Endothelial cell (in vitro differentiated cells): ENCODE results near the gene PAPOLA. TPM values are rescaled to one million over a fixed set of nuclear protein-coding genes. Genes with fewer than 3 reads are reported as not detected.

Source experiments
- DNase-seq: peaks from one replicate; pipeline ENCODE4 v3.0.0; 2021; ENCODE audit warnings: low spot score
- H3K27ac Mint-ChIP-seq: one replicate; pipeline ENCODE4 v1.8.0; 2021; ENCODE audit warnings: mixed read lengths, inconsistent platforms; ENCODE audit not compliant: unreplicated experiment
- H3K27me3 Mint-ChIP-seq: one replicate; pipeline ENCODE4 v1.8.0; 2021; ENCODE audit warnings: mild to moderate bottlenecking, moderate library complexity, mixed read lengths, inconsistent platforms; ENCODE audit not compliant: unreplicated experiment
- H3K36me3 Mint-ChIP-seq: one replicate; pipeline ENCODE4 v1.8.0; 2021; ENCODE audit warnings: mild to moderate bottlenecking, low read depth, mixed read lengths, inconsistent platforms; ENCODE audit not compliant: unreplicated experiment
- H3K4me1 Mint-ChIP-seq: one replicate; pipeline ENCODE4 v1.8.0; 2021; ENCODE audit warnings: mild to moderate bottlenecking, mixed read lengths, inconsistent platforms; ENCODE audit not compliant: unreplicated experiment
- H3K4me3 Mint-ChIP-seq: one replicate; pipeline ENCODE4 v1.8.0; 2021; ENCODE audit warnings: mild to moderate bottlenecking, mixed read lengths, inconsistent platforms; ENCODE audit not compliant: unreplicated experiment
- H3K9me3 Mint-ChIP-seq: one replicate; pipeline ENCODE4 v1.8.0; 2021; ENCODE audit warnings: mixed read lengths, inconsistent platforms; ENCODE audit not compliant: unreplicated experiment
- total RNA-seq: library from RNA; stranded (reverse); fragmentation: NEBNext Ultra II Directional; extraction: Animal tissue kit (Norgen Biotek cat#: 25700); gene quantifications from one replicate; pipeline ENCODE4 v1.2.1, GENCODE V29; 2021; ENCODE audit not compliant: unreplicated experiment
- TF ChIP-seq, protein P1 (sequence below): fragments of 200-600 bp; sonication (generic); IDR thresholded peaks from one replicate; pipeline ENCODE4 v1.5.0; 2021; ENCODE audit warnings: antibody characterized with exemption; ENCODE audit not compliant: unreplicated experiment

PAPOLA gene
- total RNA-seq, 1 donor from 2014 or later = 161 TPM

DNA sequence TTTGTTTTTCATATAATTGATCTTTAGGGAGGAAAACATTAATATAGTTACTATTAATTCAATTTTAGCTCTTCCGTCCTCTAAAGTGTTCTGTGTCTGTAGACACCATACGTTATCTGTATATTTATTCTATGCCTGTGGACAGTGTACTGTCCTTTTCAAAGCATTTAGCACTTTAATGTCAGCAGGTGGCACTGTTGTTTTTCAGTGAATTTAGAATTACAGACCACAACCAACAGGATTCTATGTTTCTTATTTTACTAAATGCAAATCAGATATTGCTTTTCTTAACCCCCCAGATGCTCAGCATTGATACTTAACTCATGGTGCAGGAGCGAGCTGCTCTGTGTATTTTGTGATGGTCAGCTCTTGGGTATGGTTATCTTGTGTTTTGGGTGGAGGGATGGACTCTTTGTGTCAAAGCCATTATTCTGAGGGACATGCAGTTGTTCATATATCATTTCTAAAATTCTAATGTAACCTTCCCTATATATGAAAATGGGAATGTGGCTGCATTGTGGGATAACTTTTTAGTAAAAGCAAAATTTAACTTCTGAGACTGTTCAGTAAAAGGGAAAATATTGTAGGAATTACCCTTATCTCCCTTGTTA, 65.2 kb downstream of the PAPOLA start:
- TF ChIP-seq, protein P1, sequence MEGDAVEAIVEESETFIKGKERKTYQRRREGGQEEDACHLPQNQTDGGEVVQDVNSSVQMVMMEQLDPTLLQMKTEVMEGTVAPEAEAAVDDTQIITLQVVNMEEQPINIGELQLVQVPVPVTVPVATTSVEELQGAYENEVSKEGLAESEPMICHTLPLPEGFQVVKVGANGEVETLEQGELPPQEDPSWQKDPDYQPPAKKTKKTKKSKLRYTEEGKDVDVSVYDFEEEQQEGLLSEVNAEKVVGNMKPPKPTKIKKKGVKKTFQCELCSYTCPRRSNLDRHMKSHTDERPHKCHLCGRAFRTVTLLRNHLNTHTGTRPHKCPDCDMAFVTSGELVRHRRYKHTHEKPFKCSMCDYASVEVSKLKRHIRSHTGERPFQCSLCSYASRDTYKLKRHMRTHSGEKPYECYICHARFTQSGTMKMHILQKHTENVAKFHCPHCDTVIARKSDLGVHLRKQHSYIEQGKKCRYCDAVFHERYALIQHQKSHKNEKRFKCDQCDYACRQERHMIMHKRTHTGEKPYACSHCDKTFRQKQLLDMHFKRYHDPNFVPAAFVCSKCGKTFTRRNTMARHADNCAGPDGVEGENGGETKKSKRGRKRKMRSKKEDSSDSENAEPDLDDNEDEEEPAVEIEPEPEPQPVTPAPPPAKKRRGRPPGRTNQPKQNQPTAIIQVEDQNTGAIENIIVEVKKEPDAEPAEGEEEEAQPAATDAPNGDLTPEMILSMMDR = peak; percentile 42
- no peaks in the 10 kb centered on the region for H3K27me3 Mint-ChIP-seq
- no peak overlapping the region for H3K4me3 Mint-ChIP-seq
- no peak for DNase-seq
- H3K36me3 Mint-ChIP-seq = no peaks in the 10 kb centered on the region
- no peaks in the 10 kb centered on the region for H3K4me1 Mint-ChIP-seq
- H3K9me3 Mint-ChIP-seq = no peaks in the 10 kb centered on the region
- H3K27ac Mint-ChIP-seq = no peak overlapping the region

DNA sequence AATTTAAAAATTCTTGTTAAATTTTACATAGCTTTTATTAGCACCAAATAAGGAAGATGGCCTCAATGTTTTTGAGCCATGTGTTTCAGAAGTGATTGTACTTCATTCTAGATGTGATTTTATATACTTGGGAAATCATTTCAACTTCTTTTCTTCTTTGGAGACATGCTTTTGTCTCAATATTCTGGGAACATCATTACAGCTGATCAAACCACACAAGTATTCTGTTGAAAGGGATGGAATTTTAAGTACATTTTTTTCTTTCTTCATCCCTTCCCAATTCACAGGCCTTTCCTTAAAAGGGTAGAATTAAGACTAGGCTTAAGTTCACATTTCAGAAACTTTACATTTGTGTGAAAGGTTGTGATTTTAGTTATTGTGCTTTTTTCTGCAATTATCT, 66.4 kb downstream of the PAPOLA start:
- Mint-ChIP-seq H3K4me1 (no peaks in the 10 kb centered on the region), H3K27ac (no peak overlapping the region), H3K9me3 (no peaks in the 10 kb centered on the region), H3K4me3 (no peak overlapping the region), H3K27me3 (no peaks in the 10 kb centered on the region), H3K36me3 (peaks cover 4% of the 10 kb centered on the region)
- no peak for DNase-seq
- TF ChIP-seq, protein P1 = no peak

DNA sequence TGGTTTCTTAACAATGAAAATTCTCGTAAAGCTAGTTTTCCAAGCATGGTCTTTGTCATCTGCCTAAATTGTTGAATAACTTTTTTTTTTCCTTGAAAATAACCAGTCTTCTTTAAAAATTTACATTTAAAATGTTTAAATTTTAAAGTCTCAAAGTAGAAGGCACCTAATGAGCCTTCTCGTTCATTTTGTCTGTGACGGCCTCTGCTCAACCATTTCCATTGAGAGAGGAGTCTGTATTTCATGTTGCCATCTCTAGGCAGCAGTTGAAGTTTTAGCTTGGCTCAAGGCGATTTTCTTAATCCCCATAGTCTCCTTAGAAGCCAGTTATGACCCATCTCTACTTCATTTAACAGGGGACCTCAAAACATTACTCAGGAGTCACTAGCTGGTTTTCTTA, 69.1 kb downstream of the PAPOLA start:
- Mint-ChIP-seq H3K27ac (no peak overlapping the region), H3K36me3 (peaks cover 4% of the 10 kb centered on the region), H3K4me1 (no peaks in the 10 kb centered on the region), H3K9me3 (no peaks in the 10 kb centered on the region), H3K27me3 (peaks cover 2% of the 10 kb centered on the region), H3K4me3 (no peak overlapping the region)
- TF ChIP-seq, protein P1 = no peak
- no peak for DNase-seq

DNA sequence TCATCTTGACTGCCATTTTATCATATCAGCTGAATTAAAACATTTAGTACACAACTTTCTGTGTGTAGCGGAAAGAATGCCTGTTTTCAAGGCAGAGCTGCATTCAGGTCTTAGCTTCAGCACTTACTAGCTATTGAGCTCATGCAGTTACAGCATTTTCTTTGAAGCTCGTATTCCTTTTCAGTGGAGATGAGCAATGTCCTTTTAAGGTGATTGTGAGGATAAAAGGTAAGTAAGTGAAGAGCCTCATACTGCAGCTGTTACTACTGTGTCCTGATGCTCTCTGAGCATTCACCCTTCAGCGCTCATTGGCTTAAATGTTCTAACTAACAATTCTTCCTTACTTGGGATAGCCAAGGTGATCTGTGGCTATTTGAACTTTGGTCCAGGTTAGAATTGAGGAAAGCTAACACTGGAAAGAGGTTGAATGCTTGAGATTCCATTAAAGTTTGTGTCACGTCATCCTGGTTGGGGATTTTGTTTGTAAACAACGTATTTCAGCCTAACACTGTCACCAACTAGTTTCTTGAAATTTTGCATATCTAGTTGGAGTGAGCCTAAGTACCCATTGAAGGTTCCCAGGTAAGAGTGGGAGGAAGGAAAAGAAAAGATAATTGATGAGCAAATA, 71.4 kb downstream of the PAPOLA start:
- peaks cover 4% of the 10 kb centered on the region for H3K27me3 Mint-ChIP-seq
- peaks cover 4% of the 10 kb centered on the region for H3K36me3 Mint-ChIP-seq
- H3K27ac Mint-ChIP-seq = no peak overlapping the region
- no peak overlapping the region for H3K4me3 Mint-ChIP-seq
- DNase-seq = no peak
- H3K4me1 Mint-ChIP-seq = peaks cover 3% of the 10 kb centered on the region
- TF ChIP-seq, protein P1 = no peak
- no peaks in the 10 kb centered on the region for H3K9me3 Mint-ChIP-seq

DNA sequence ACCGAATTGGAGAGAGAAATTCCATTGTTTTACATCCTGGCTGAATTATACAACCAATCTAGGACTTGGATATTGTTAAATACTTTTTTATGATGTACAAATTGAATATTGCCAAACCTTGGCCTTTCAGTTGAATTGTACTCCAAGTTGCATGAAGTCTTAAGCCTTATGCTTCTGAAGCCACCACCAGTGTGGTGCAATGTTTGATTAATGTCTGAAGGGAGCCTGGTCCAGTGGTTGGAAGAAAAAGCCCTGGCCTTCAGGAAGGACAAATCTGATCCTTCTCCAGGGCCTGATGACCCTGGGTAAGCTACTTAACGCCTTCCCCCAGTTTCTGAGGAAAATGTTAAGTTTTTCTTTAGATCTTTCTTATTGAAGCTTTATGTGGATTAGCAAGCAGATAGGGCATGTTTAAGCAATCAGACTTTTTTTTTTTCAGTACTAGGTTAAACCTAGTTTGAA, 72.0 kb downstream of the PAPOLA start:
- TF ChIP-seq, protein P1 = no peak
- Mint-ChIP-seq H3K4me1 (peaks cover 3% of the 10 kb centered on the region), H3K27me3 (peaks cover 4% of the 10 kb centered on the region)

More for the DNA sequence above, 72.0 kb downstream of the PAPOLA start:
- no peak overlapping the region for H3K4me3 Mint-ChIP-seq
- H3K9me3 Mint-ChIP-seq = no peaks in the 10 kb centered on the region
- peaks cover 4% of the 10 kb centered on the region for H3K36me3 Mint-ChIP-seq
- H3K27ac Mint-ChIP-seq = no peak overlapping the region
- no peak for DNase-seq
